ENCODE results near the gene FAM222B. TPM values are rescaled to one million over a fixed set of nuclear protein-coding genes. Genes with fewer than 3 reads are reported as not detected.
"Not testable (repeated sequence)": the region's sequence is repeated elsewhere in the genome, so short reads cannot be mapped to it uniquely, and the experiment has no call there.

The FAM222B gene
- total and polyA plus RNA-seq, 8 donors: 16.5 to 25.4 (median 19.6) TPM

GRCh38 chr17:28811651-28812090 lies 30.9 kb downstream of the FAM222B start:
- Histone ChIP-seq H3K9me3 (no peaks in the 10 kb centered on the region), H3K4me1 (peaks cover 13 to 45% of the 10 kb centered on the region in 2 donors), H3K27ac (peak overlapping the region; percentile 83 to 89), H3K36me3 (no peaks in the 10 kb centered on the region), H3K4me3 (peak overlapping the region; percentile 83 to 92), H3K27me3 (no peaks in the 10 kb centered on the region)
- ATAC-seq (peak; percentile 20), DNase-seq (no peak)
- intact Hi-C loops (cut with DNase I): no loop called here
- no peak for TF ChIP-seq CTCF (IDR thresholded peaks at IDR 0.05)

DNA sequence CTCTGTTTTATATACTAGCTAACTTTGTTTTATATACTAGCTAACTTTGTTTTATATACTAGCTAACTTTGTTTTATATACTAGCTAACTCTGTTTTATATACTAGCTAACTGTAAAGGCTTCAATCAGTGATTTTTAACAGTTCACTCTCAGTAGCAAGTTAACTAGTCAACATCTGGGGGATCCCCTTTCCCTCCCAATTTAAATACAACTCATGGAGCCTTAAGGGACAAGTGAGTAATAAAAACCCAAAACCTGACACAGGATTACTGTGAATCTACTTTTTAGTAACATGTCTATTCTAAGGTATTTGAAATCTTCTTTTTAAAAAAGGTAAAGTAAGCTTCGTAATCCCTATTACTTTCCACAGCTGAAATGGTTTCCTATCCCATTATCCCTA lies 32.2 kb downstream of the FAM222B start:
- ATAC-seq (no peak), DNase-seq (no peak)
- Histone ChIP-seq H3K27ac (no peak overlapping the region), H3K9me3 (no peaks in the 10 kb centered on the region), H3K4me1 (peaks cover 13 to 45% of the 10 kb centered on the region in 2 donors), H3K27me3 (no peaks in the 10 kb centered on the region), H3K4me3 (no peak overlapping the region), H3K36me3 (peaks cover 0 to 6% of the 10 kb centered on the region in 2 donors)
- intact Hi-C loops (cut with DNase I): no loop called here
- TF ChIP-seq CTCF (IDR thresholded peaks at IDR 0.05): no peak

DNA sequence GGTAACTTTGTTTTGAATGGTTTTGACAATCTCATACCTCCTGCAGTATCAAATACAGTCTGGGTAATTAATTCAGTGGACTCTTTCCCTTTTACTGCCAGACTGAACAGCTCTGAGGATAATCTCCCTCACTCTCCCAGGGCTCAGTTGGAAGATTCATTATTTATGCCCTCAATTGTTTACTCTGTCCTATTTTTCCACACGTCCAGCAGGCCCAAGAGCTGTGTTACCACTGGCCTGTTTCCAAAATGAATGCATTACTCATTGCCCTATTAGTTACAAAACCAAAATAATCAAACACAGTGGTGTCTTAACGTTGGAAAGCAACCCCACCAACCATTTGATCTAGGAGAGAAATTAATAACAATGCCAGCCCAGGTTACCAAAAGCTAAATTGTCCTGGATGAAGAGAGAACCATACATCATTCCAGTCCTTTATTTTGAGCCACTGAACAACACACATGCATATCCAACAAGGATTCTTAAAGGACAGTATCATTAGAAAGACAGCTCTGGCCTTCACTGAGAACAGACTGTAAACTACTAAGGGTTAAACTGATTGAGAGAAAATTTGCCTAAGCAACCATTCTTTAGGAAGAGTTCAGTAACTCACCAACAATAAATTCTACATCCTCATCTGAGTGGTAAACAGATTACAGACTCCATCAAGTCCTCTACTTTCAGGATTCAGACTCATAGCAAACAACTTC lies 34.5 kb downstream of the FAM222B start:
- Histone ChIP-seq H3K27me3 (no peaks in the 10 kb centered on the region), H3K27ac (peak overlapping the region; percentile 56 to 67), H3K9me3 (no peaks in the 10 kb centered on the region), H3K36me3 (peaks cover 0 to 11% of the 10 kb centered on the region in 2 donors), H3K4me1 (peaks cover 13 to 42% of the 10 kb centered on the region in 2 donors), H3K4me3 (no peak overlapping the region)
- ATAC-seq: peak; percentile 3
- DNase-seq: no peak
- no peak for TF ChIP-seq CTCF (IDR thresholded peaks at IDR 0.05)
- intact Hi-C loops (cut with DNase I): no loop called here

GRCh38 chr17:28796062-28796461 lies 46.5 kb downstream of the FAM222B start:
- no peak for TF ChIP-seq CTCF (IDR thresholded peaks at IDR 0.05)
- intact Hi-C loops (cut with DNase I): no loop called here
- H3K27me3 ChIP-seq: no peaks in the 10 kb centered on the region
- no peak overlapping the region for H3K27ac ChIP-seq
- no peak overlapping the region for H3K4me3 ChIP-seq
- H3K9me3 ChIP-seq: no peaks in the 10 kb centered on the region
- no peaks in the 10 kb centered on the region for H3K36me3 ChIP-seq
- DNase-seq (no peak), ATAC-seq (no peak)
- H3K4me1 ChIP-seq: no peaks in the 10 kb centered on the region

DNA sequence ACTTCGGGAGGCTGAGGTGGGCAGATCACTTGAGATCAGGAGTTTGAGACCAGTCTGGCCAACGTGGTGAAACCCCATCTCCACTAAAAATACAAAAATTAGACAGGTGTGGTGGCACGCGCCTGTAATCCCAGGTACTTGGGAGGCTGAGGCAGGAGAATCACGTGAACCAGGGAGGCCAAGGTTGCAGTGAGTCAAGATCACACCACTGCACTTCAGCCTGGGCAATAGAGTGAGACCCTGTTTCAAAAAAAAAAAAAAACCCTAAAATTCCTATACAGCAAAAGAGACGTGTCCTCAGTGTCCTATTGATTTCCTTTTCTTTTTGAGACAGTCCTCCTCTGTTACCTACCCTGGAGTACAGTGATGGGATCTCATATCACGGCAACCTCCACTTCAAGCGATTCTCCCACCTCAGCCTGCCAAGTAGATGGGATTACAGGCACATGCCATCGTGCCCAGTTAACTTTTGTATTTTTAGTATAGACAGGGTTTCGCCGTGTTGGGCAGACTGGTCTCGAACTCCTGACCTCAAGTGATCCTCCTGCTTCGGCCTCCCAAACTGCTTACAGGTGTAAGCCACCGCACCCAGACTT lies 47.6 kb downstream of the FAM222B start:
- H3K9me3 ChIP-seq; DNase-seq; H3K4me1 ChIP-seq; H3K36me3 ChIP-seq; intact Hi-C loops (cut with DNase I); H3K4me3 ChIP-seq; H3K27ac ChIP-seq; H3K27me3 ChIP-seq; ATAC-seq: not testable (repeated sequence)
